A549 treated with AZD9567 at 1 μM for 4 hours (cell line): ENCODE data around the gene HLA-DMB. TPM values are rescaled to one million over a fixed set of nuclear protein-coding genes. Genes with fewer than 3 reads are reported as not detected.

Source experiments
- total RNA-seq: library from RNA; stranded (reverse); fragments of 200-300 nt; extraction: Qiagen RNA extraction; gene quantifications from 5 replicates; pipeline ENCODE4 v1.2.3, GENCODE V29; 2022; ENCODE audit not compliant: insufficient read depth

Gene HLA-DMB
- total RNA-seq = 1.4 to 2.4 TPM (median 2.2 TPM) in 4 of 5 replicates, not detected in the other

GRCh38 chr6:32940656-32941213, at the start of gene HLA-DMB:
TSS of gene HLA-DMB (minus strand) at chr6:32941028. CDS start at chr6:32940807, 221 bp downstream.

GRCh38 chr6:32968093-32968866, 27.5 kb upstream of the HLA-DMB start, which contains the start of gene BRD2:
TSS of gene BRD2 (plus strand) at chr6:32968594. CDS start at chr6:32972899, 4,305 bp downstream.

GRCh38 chr6:32952817-32953739, 12.2 kb upstream of the HLA-DMB start, which contains the start of gene HLA-DMA:
TSS of gene HLA-DMA (minus strand) at chr6:32953097. CDS start at chr6:32953036, 61 bp downstream.

Other genes starting within 250 kb of the HLA-DMB start
- gene HLA-DQA2, start 199.6 kb downstream of the HLA-DMB start, total RNA-seq = not detected in 5 replicates
- not detected in 5 replicates for gene HLA-DQB2, start 177.5 kb downstream of the HLA-DMB start, total RNA-seq
- gene HLA-DOB, start 124.0 kb downstream of the HLA-DMB start, total RNA-seq = 0.10 to 0.19 TPM (median 0.17 TPM) in 4 of 5 replicates, not detected in the other
- gene TAP2, start 102.3 kb downstream of the HLA-DMB start, total RNA-seq = 17.5 to 28.0 TPM (median 20.4 TPM) in 5 replicates
- 10.9 to 22.2 TPM (median 17.8 TPM) in 5 replicates for gene PSMB8, start 97.0 kb downstream of the HLA-DMB start, total RNA-seq
- gene TAP1, start 87.3 kb downstream of the HLA-DMB start, total RNA-seq = 25.4 to 36.3 TPM (median 33.4 TPM) in 5 replicates
- 16.3 to 23.4 TPM (median 17.7 TPM) in 5 replicates for gene PSMB9, start 86.8 kb downstream of the HLA-DMB start, total RNA-seq
- gene HLA-DMA, start 12.1 kb upstream of the HLA-DMB start, total RNA-seq = 2.7 to 7.3 TPM (median 3.3 TPM) in 5 replicates
- 143 to 170 TPM (median 152 TPM) in 5 replicates for gene BRD2, start 27.6 kb upstream of the HLA-DMB start, total RNA-seq
- gene HLA-DOA, start 68.6 kb upstream of the HLA-DMB start, total RNA-seq = 0.02 TPM in 1 of 5 replicates, not detected in the others
- gene HLA-DPA1, start 132.6 kb upstream of the HLA-DMB start, total RNA-seq = not detected in 5 replicates
- not detected in 5 replicates for gene HLA-DPB1, start 135.0 kb upstream of the HLA-DMB start, total RNA-seq